ENCODE measurements around the gene CH25H.

DNA sequence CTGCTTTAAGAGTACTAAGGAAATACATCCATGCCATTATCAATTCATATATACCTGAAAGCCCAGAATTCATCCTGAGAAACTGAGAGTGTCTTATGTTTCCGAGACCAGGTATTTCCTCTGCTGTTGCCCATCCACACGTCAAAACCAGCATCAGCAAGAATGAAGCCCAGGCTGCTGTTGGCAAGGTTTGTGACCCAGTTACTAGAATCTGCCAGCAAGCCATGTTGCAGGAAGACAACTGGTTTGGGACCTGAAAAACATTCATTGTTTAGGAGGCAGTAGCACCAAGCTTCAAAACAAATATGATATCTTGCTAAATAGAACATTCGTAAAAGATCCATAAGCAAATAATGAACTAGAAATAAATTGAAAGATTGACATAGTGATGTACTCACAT is 21.0 kb upstream of the CH25H start:
- TF ChIP-seq POLR2A (IDR thresholded peaks at IDR 0.05), result no peak
- TF ChIP-seq, protein P1, sequence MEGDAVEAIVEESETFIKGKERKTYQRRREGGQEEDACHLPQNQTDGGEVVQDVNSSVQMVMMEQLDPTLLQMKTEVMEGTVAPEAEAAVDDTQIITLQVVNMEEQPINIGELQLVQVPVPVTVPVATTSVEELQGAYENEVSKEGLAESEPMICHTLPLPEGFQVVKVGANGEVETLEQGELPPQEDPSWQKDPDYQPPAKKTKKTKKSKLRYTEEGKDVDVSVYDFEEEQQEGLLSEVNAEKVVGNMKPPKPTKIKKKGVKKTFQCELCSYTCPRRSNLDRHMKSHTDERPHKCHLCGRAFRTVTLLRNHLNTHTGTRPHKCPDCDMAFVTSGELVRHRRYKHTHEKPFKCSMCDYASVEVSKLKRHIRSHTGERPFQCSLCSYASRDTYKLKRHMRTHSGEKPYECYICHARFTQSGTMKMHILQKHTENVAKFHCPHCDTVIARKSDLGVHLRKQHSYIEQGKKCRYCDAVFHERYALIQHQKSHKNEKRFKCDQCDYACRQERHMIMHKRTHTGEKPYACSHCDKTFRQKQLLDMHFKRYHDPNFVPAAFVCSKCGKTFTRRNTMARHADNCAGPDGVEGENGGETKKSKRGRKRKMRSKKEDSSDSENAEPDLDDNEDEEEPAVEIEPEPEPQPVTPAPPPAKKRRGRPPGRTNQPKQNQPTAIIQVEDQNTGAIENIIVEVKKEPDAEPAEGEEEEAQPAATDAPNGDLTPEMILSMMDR (IDR thresholded peaks at IDR 0.05 in 8 of 11, conservative IDR thresholded peaks at IDR 0.05 in 3 of 11), result no peak
- TF ChIP-seq POLR2AphosphoS5 (IDR thresholded peaks at IDR 0.05), result no peak
